CD4-positive, alpha-beta T cell treated with Interferon gamma for 1 hour (primary cell): Measurements from ENCODE around the gene DPH6.
"Not testable (repeated sequence)": the region's sequence is repeated elsewhere in the genome, so short reads cannot be mapped to it uniquely, and the experiment has no call there.

Experiments used
- DNase-seq: peaks from one replicate; pipeline ENCODE4 v3.0.0-alpha.2; 2020

Gene DPH6

DNA sequence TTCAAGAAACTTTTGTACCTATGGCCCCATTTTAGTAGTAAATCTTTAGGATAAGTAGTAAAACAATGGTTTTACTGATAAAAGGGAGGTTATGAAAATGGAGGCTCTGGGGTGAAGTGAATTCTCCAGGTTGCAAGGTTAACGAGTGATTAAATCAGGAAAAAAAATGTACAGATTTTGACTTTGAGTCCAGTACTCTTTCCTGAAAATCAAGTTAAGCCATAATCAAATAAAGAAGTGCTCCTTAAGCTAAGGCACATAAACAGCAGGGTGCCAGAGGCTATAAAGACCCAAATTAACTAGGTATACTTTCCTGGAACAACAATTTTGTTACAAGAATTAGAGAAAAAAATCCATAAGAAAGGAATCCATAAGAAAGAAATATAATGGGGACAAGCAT is 114.7 kb downstream of the DPH6 start:
- no peak for DNase-seq

DNA sequence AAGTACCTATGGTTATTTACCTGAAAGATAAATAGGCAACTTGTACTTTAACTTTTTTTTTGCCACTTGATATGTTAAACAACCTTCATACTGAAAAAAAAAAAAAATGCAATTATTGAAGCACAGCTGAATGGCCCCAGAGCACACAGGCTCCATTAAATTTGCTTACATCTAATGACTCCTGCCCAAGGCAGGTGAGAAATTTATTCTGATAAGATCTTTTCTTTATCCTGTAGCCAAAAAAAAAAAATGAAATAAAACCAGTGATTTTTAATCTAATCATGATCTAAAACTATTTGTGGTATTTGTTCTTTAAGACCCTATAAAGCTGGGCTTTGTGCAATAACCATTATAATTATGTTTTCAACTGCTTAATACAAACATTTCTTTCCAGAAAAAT is 115.7 kb downstream of the DPH6 start:
- no peak for DNase-seq

DNA sequence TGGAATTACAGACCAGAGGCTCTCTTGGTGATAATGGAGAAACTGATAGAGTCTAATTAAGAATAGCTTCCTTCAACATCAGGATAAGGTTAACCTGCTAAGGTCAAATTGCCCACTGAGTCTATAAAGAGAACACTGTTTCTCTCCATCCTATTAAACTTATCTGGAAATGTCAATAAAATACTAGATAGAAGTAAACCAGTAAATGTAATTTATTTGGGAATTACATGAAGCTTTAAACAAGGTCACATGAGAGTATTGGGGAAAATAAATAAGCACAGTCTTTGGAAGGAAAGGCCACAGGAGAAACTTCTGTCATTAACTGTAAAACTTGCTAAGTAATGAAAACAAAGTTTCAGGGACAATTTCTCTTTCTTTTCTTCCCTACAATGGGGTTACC is 118.5 kb downstream of the DPH6 start:
- no peak for DNase-seq

DNA sequence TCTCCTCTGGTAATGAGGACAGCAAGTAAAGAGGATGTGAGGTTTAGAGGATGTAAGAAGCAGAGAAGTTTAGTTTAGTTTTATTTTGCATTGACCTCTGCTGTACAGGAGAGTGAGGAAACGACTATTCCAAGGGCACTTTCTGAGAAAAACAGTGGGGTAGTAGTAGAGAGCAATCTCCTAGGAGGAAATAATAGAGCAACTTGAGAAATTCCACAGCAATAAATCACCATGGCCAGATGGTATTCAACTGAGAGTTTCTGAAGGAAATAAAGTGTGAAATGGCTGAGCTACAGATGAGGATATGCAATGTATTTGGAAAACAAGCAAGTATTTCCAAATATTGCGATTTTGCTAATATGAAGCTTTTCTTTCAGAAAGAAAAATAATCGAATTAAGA is 118.9 kb downstream of the DPH6 start:
- DNase-seq, result no peak

DNA sequence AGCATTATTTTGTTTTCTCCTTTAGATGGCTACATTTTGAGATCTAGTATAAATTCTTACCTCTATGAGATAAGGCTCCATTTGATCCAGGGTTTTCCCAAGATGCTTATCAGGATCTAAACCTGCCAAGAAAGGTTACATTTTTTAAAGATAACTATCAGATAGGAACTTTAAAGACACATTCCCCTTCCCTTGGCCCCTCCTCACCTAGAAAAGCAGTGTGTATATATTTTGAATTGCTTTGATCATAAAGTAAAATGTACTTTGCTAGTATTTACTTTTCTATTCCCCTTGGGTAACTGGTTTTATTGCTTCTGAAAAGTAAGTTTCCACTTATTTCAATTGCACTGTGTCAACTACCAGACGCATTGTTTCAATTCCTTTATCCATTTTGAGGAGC is 135.2 kb downstream of the DPH6 start:
- DNase-seq, result no peak

DNA sequence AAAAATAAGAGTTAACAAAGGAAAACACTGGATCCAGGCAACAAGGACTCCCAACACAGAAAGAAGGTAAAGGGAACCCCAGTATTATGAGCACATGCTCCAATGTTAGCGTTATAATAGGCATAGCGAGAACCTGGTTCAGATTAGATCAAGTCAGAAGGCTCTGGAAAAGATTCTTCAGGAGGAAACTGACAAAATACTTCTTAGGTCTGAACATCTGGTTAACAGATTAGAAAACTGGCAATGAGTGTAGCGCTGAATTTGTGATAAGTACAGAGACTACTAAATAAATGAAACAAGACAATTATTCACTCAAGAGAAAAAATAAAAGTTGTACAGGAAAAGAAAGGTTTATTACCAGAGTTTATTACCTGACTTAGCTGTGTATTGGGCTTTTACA is 146.1 kb downstream of the DPH6 start:
- DNase-seq, result no peak

DNA sequence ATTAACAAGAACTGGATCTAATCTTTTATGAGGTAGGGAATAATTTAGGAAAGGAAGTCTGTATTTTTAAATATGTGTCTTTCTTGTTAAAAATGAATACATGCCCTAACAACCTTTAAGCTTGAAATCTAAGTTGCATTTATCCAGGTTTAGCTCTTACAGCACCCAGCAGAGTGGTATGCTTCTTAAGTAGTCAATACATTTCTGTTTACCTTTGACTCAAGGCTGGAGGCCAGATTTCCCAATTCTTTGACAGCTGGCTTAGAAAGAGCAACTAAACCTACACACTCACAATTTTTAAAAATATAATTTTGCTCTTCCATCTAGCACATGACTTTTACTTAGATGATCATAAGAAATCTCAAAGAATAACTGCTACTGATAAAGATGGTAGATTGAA is 148.9 kb downstream of the DPH6 start:
- no peak for DNase-seq

DNA sequence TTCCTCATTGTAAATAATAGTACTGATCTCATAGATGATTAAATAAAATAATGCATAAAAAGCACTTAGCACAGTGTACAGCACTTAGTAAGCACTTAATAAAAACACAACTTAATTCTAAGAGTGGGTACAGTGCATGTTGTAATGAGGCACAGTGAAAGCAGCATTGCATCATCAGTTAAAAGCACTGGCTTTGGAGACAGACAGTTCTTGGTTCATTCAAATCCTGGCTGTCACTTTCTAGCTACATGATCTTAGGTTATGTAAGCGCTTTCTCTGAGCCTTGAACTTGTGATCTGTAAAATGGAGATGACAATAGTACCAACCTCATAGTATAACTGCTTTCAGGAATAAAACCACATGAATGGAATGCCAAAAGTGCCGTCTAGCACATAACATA is 151.5 kb downstream of the DPH6 start:
- DNase-seq, result no peak

DNA sequence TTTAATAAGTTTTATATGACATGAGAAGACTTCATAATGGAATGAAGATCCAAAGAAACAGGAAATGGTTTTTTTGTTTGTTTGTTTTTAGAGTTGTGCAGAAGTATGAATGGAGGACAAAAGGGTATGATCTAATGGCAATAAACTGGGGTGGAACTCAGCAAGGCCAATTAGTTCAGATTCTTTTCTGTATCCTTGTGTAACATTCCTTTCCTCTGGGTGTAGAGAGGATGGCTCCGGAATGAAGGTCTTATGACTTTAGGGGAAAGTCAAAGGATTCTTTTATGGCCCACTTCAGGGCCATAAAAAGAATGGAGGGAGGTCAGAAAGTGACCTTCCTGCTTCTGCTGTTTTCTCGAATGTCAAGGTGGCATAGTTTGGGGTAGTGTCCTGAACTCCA is 152.6 kb downstream of the DPH6 start:
- no peak for DNase-seq

DNA sequence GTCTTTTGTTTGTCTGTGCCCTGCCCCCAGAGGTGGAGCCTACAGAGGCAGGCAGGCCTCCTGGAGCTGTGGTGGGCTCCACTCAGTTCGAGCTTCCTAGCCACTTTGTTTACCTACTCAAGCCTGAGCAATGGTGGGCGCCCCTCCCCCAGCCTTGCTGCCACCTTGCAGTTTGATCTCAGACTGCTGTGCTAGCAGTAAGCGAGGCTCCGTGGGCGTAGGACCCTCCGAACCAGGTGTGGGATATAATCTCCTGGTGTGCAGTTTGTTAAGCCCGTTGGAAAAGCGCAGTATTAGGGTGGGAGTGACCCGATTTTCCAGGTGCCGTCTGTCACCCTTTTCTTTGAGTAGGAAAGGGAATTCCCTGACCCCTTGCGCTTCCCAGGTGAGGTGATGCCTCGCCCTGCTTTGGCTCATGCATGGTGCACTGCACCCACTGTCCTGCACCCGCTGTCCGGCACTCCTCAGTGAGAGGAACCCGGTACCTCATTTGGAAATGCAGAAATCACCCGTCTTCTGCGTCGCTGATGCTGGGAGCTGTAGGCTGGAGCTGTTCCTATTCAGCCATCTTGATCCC is 154.5 kb downstream of the DPH6 start:
- DNase-seq, result not testable (repeated sequence)

DNA sequence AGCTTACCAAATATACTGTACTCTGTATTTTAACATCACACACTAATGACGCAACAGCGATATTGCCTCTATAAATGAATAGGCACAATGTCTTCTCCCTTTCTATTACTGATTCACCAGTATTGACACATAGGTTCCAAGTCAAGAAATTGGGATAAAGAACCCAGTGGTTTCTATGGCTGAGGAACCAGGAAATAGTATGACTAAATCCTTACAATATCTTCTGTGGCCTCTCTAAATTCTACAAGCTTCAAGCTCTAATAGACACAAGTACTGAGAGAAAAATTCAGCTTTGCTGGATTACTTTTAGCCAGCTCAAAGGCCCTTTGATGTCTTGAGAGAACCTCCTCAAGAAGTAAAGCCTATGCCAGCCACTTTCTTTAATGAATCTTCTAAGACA is 162.5 kb downstream of the DPH6 start:
- no peak for DNase-seq

DNA sequence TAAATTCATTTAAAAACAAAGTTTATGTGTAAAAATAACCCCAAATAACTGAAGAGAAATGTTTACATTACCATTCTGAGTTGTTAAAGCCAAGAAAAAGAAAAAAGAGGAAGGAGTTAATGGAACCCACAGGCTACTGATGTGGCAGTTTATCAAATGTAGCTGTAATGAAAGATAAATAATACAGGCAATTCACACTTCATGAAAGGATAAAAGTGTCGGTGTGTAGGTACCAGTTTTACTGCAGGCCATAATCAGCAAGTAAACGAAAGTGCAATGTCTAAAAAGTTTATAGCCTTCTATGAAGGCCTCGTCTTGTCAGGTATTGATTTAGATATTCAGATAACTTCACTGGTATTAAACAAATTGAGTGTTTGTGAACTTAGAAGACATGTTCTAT is 164.6 kb downstream of the DPH6 start:
- DNase-seq, result no peak

DNA sequence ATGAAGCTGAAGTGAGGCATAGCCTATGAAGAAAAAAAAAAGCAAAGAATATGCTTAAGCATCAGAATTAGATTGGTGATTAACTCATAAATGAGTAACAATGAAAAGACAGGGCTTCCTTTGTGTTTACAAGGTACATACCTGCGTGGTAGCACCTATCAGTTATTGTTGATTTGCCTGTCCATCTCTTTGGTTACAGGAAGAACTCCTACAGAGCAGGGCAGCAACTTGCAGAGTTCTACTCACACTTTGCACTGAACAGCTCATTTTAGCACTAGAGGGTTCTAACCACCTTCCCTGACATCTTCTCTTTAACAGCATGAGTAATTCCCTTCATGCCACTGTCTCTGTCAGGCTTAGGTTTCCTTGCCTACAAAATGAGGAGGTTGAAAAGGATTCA is 166.0 kb downstream of the DPH6 start:
- DNase-seq, result no peak

DNA sequence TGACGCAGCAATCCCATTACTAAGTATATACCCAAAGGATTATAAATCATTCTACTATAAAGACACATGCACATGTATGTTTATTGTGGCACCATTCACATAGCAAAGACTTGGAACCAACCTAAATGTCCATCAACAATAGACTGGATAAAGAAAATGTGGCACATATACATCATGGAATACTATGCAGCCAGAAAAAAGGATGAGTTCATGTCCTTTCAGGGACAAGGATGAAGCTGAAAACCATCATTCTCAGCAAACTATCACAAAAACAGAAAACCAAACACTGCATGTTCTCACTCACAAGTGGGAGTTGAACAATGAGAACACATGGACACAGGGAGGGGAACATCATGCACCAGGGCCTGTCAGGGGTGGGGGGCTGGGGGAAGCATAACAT is 167.5 kb downstream of the DPH6 start:
- not testable (repeated sequence) for DNase-seq

DNA sequence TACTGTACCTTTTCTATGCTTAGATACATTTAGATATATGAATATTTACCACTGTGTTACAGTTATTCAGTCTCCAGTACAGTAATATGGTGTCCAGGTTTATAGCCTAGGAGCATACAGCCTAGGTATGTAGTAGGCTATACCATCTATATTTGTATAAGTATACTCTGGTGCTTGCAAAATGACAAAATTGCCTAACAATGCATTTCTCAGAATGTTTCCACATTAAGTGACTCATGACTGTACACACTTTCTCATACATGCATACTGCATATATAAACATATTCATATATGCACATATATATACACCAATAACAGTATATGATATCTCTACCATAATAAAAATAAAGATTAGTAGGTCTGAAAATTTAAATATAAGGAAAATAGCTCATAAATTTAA is 169.3 kb downstream of the DPH6 start:
- no peak for DNase-seq

DNA sequence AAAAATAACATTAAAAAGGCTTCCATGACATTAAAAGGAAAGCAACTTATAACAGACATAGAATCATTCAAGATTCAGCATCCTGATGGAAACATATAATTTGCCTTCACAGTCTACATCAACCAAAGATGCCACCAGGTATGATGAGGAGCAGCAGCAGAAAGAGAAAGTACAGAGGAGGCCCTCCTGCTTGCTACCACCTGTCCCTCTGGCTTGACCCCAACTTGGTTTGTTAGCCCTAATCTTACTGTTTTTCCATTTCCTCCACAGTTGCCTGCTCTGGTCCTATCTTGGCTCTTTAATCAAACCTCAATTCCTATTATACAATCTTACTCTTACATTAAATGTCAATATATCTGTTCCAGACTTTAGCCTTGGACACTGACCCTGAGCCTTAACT is 171.3 kb downstream of the DPH6 start:
- no peak for DNase-seq

DNA sequence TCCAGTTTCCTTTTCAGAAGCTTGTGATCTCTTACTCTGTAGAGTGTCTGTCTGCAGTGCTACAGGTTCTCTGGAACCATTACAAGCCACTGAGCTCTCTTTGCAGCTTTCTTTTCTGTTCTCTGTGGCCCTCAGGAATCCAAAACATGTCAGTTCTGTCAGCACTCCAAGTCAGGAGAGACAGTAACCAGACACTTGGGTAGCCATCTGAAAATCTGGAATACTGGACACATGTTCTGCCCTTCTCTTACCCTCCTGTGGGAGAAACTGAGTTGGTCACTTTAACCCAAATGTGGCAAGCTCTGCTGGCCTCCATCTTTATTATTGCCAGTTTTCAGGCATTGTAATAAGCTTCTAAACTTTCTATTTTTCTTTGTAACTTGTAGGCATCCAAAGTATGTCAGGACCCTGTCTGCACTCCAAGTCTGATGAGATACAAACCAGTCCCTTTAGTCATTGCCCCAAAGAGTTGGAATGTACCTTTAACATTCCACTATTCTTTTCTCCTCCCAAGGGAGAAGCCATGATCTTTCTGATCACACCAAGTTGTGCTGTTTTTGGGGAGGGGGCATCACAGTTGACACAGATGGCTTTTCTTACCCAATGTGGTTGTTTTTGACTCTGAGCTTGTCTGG is 183.7 kb downstream of the DPH6 start:
- DNase-seq, result no peak

DNA sequence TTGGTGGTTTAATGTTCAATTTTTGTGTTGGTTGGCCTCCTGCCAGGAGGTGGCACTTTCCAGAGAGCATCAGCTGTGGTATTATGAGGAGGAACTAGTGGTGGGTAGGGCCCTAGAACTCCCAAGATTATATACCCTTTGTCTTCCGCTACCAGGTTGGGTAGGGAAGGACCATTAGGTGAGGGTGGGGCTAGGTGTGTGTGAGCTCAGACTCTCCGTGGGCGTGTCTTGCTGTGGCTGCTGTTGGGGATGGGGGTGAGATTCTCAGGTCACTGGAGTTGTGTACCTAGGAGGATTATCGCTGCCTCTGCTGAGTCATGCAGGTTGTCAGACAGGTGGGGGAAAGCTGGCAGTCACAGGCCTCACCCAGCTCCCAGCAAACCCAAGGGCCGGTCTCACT is 187.1 kb downstream of the DPH6 start:
- no peak for DNase-seq

DNA sequence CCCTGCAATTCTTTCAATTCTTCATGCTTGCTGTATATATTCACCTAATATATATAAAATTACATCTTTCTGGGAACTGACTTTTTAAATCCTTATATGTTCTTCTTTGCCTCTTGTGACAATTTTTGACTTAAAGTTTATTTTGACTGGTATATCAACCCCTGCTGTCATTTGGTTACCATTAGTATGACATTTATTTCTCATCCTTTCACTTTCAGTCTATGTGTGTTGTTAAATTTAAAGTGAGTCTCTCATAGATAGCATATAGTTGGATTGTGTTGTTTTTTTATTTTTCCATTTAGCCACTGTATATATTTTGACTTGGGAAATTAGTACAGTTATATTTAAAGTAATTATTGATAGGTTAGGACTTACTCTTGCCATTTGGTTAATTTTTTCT is 194.9 kb downstream of the DPH6 start:
- DNase-seq, result no peak

DNA sequence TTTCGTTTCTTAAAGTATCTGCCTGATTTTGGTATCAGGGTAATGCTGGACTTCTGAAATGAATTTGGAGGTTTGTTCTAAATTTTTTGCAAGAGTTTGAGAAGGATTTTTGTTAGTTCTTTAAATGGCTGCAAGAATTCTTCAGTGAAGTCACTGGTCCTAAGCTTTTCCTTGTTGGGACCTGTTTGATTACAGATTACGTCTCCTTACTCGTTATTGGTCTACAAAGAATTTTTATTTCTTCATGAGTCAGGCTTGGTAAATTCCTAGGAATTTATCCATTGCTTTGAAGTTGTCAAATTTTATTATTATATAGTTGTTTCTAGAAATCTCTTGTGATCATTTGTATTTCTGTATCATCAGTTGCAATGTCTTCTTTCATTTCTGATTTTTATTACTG is 196.0 kb downstream of the DPH6 start:
- no peak for DNase-seq

DNA sequence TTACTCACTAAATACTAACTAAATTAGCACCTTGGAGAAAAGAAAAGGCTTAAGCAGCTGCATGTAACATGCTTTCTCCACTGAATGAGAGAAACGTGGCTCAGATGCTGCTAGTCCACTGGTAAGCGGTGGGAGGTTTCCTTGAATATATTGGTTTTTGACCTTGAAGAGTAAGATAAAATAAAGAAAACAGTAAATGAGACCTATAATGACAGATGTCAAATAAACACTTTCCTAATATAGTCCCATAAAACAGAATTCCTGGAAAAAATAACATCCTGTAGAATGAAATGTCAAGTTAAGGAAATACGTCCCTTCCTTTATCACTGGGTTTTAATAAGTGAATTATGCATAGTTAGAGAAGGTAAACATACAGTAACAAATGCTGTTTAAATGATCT is 215.0 kb downstream of the DPH6 start:
- DNase-seq, result no peak

DNA sequence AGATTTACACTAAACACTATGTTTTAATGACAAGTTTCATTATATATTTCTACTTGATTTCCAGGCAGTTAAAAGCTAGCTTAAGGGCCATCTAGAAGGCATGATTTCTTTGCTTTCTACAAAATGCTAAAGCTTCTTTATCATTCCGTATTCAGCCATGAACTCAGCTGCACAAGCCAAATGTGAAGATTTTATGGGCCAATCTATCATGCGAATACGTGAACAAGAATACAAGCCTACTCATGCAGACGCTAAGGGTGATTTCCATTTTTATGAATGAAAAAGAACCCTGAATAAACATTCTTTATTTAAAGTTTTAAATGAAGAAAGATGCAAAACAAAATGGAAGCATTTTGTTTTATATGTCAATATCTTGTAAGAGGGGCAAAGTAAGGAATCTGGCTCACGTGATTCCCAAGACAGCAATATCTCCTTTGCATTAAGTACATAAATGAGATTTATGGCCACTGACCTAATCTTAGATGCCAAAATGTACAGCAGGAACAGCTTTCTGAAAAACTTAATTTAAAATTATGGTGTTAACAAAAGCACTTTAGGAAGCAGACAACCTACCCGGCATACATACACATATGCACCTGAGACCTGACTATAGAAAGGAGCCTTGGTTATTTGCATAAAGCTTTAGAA is 215.8 kb downstream of the DPH6 start:
- no peak for DNase-seq

DNA sequence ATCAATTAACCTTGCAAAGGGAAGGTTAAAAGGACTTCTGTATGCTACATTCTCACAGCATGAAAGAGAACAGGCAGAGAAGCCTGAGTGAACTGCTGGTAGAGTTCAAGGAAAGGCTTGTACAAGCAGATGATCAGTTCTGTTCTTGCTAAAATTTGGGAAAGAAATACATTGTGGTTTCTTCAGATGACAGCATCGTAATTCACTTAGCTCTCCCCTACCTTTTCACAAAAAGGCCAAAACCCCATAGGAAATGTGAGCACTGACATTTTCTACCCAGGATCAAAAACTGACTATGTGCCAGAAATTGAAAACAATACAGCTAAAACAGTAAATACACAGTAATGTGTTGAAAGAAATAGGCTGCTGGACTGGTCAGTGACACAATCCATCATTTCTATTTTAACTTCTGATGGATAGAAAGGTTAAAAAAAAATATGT is 216.4 kb downstream of the DPH6 start:
- DNase-seq, result no peak

DNA sequence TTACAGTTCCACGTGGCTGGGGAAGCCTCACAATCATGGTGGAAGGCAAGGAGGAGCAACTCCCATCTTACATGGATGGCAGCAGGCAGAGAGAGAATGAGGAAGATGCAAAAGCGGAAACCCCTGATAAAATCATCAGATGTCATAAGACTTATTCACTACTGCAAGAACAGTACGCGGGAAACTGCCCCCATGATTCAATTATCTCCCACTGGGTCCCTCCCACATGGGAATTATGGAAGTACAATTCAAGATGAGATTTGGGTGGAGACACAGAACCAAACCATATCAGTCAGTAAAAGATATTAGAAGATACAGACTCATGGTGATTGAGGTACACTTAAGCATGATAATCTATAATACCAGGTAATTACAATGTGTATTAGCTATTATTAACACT is 217.1 kb downstream of the DPH6 start:
- DNase-seq, result not testable (repeated sequence)

DNA sequence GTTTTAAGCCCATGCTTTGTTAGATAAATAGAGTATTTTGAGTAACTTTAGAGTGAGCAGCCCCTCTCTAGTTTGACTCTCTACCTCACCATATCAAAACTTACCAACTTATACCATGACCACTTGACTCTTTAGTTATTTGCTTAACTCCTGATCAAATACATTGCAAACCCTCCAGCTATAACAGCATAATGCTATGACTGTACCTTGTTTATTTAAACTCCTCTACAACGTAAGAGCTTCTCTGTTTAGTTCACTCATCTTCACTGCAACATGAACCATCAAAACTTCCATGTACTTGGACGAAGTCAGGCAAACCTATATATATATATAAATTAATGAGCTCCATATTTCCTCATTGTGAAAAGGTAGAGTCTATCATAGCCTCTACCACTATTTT is 218.2 kb downstream of the DPH6 start:
- DNase-seq, result no peak
